ENCODE data around the gene ANKRD50. TPM values are rescaled to one million over a fixed set of nuclear protein-coding genes. Genes with fewer than 3 reads are reported as not detected.

Gene ANKRD50
- total RNA-seq, 1 experiment from 2014 or later, result 14.3 TPM

- BruUV-seq (replicated peaks), result no TSS peak
- Histone ChIP-seq H3K27ac (ENCODE audit: low read length) (no peak overlapping the region), H3K4me3 (ENCODE audit: low read depth in 2 of 2, low read length in 2 of 2) (no peak overlapping the region), H3K4me1 (ENCODE audit: control insufficient read depth, insufficient read depth, low read length) (no peaks in the 10 kb centered on the region), H3K27me3 (ENCODE audit: control insufficient read depth, insufficient read depth, low read length) (no peaks in the 10 kb centered on the region), H3K9me3 (ENCODE audit: control insufficient read depth, insufficient read depth, low read depth, low read length) (no peaks in the 10 kb centered on the region), H3K36me3 (ENCODE audit: control insufficient read depth, insufficient read depth, low read length) (no peaks in the 10 kb centered on the region)
- in situ Hi-C loops (cut with HindIII; ENCODE audit: low pct_unique_long_range_greater_than_20kb, low sequenced_read_pairs) (no loop called here), intact Hi-C loops (cut with micrococcal nuclease; ENCODE audit: unreplicated experiment) (no loop called here)
- ATAC-seq (no peak), DNase-seq (ENCODE audit: low read depth, low spot score) (no peak)
- POLR2A ChIA-PET, result interaction anchor here (0.7 kb wide), 1 partner anchor 11 kb away, joined by 3 read pairs; no protein-coding TSS in a partner anchor
- TF ChIP-seq CTCF (IDR thresholded peaks at IDR 0.05) (no peak), SIN3A (IDR thresholded peaks at IDR 0.05; ENCODE audit: borderline replicate concordance, insufficient read depth, low read depth, low read length) (no peak), TCF7L2 (IDR thresholded peaks at IDR 0.05; ENCODE audit: low read depth, low read length) (no peak), POLR2AphosphoS5 (IDR thresholded peaks at IDR 0.05; ENCODE audit: low read depth, low read length) (no peak), REST (IDR thresholded peaks at IDR 0.05; ENCODE audit: insufficient read depth in 1 of 2, low read depth in 2 of 2, low read length in 1 of 2) (no peak)
- CTCF ChIA-PET, result no interaction called here
Measured at GRCh38 chr4:124629681-124630080, 82.9 kb downstream of the ANKRD50 start.

Data from Panc1 (cell line).